Transverse colon (tissue), 4 donors: ENCODE measurements around the gene SNX33. TPM values are rescaled to one million over a fixed set of nuclear protein-coding genes. Genes with fewer than 3 reads are reported as not detected.
"Not testable (repeated sequence)": the region's sequence is repeated elsewhere in the genome, so short reads cannot be mapped to it uniquely, and the experiment has no call there.

ENCODE experiments used
- DNase-seq: peaks from one replicate; pipeline ENCODE4 v3.0.0-alpha.2; 2019
- H3K27ac ChIP-seq, 4 donors: fragments of 200-600 bp; sonication (generic); 2 replicates each; pipeline ENCODE4 v1.5.1; 2016 to 2018; ENCODE audit warnings: inconsistent platforms in 4 of 4
- H3K27me3 ChIP-seq: fragments of 200-600 bp; sonication (generic); 2 replicates; pipeline ENCODE4 v1.5.1; 2017; ENCODE audit warnings: inconsistent platforms
- H3K36me3 ChIP-seq, 4 donors: fragments of 200-600 bp; sonication (generic); 2 replicates each; pipeline ENCODE4 v1.5.1; 2017 to 2019; ENCODE audit warnings: inconsistent platforms in 4 of 4
- H3K4me1 ChIP-seq, 4 donors: fragments of 200-600 bp; sonication (generic); 2 replicates each; pipeline ENCODE4 v1.5.1; 2017 to 2020; ENCODE audit warnings: inconsistent platforms in 4 of 4
- H3K4me3 ChIP-seq, 4 donors: fragments of 200-600 bp; sonication (generic); 1 replicate in 1 of 4; 2 replicates in 3 of 4; pipeline versions ENCODE4 v1.5.1 to v1.6.1; 2017 to 2019; ENCODE audit warnings: inconsistent platforms in 4 of 4
- H3K9me3 ChIP-seq, 2 donors: fragments of 200-600 bp; sonication (generic); 2 replicates each; pipeline ENCODE4 v1.5.1; 2017 to 2019; ENCODE audit warnings: inconsistent platforms in 2 of 2
- CTCF ChIP-seq, 5 experiments: fragments of 200-600 bp in 3 of 5; fragments of 450-650 bp in 2 of 5; sonication (generic) in 3 of 5; IDR thresholded peaks; 1 replicate in 2 of 5; 2 replicates in 3 of 5; pipeline ENCODE4 v1.5.1; 2016 to 2017; ENCODE audit warnings: antibody characterized with exemption in 5 of 5, inconsistent platforms in 3 of 5, mild to moderate bottlenecking in 2 of 5, moderate library complexity in 1 of 5
- EP300 ChIP-seq: sonication (generic); formaldehyde crosslinking; IDR thresholded peaks from one replicate; pipeline ENCODE4 v1.6.1; 2017; ENCODE audit warnings: antibody characterized with exemption, low read depth
- POLR2A ChIP-seq: fragments of 450-650 bp; IDR thresholded peaks from one replicate; pipeline ENCODE4 v1.6.1; 2016; ENCODE audit warnings: antibody characterized with exemption, mild to moderate bottlenecking, moderate library complexity
- POLR2AphosphoS5 ChIP-seq, 3 donors: sonication (generic); formaldehyde crosslinking; IDR thresholded peaks; one replicate each; pipeline ENCODE4 v1.6.1; 2016; ENCODE audit warnings: antibody characterized with exemption in 3 of 3
- WGBS, 2 donors: methylation state at CpG; one replicate each; pipeline ENCODE4 v1.1.5; 2018; ENCODE audit warnings: low coverage in 1 of 2; 5-methylcytosine and 5-hydroxymethylcytosine counted together
- in situ Hi-C, 4 donors: fragments of 200-750 bp; cut with MboI; loops; one replicate each; pipeline versions ENCODE4 v1.15.0 to v1.15.1; 2017; ENCODE audit warnings: low sequenced_read_pairs in 3 of 4, low pct_ligation_motif_present in 1 of 4, low pct_unique_long_range_greater_than_20kb in 1 of 4
- intact Hi-C: fragments of 100-400 bp; cut with DNase I; formaldehyde crosslinking; loops from one replicate; pipeline ENCODE4 v1.15.1; 2023; ENCODE audit warnings: low total_unique reads
- total RNA-seq, 4 donors: library from RNA; depleted of rRNA; stranded (reverse); fragments of >200 nt; gene quantifications; one replicate each; pipeline ENCODE4 v1.1.0, GENCODE V29; 2016

SNX33 gene
- total RNA-seq, 4 donors from 2014 or later = 26.5 to 52.0 (median 36.5) TPM

- DNase-seq = no peak
- no peak overlapping the region for H3K4me3 ChIP-seq
- intact Hi-C loops = no loop called here
- H3K27ac ChIP-seq = peak overlapping the region; percentile 84 to 94 (median 88)
- H3K27me3 ChIP-seq = no peaks in the 10 kb centered on the region
- peaks cover 51 to 67% (median 55%) of the 10 kb centered on the region in 4 donors for H3K4me1 ChIP-seq
- in situ Hi-C loops = no loop called here
- H3K36me3 ChIP-seq = no peaks in the 10 kb centered on the region
- TF ChIP-seq CTCF (IDR thresholded peaks at IDR 0.05) (no peak), POLR2A (no peak), POLR2AphosphoS5 (IDR thresholded peaks at IDR 0.05) (peak in 2 of 3 donors; percentile 6 to 32)
- H3K9me3 ChIP-seq = no peaks in the 10 kb centered on the region
- 63% methylated on average over 14 of the region's 14 CpGs; no CpG with 5 or more reads in 1 of the 2 donors for WGBS, 2 donors
Measured at GRCh38 chr15:75696311-75696720, 48.6 kb downstream of the SNX33 start.

GRCh38 chr15:75696854-75697259 lies 49.1 kb downstream of the SNX33 start:
- in situ Hi-C loops = no loop called here
- Histone ChIP-seq H3K27me3 (no peaks in the 10 kb centered on the region), H3K36me3 (no peaks in the 10 kb centered on the region), H3K27ac (peak overlapping the region; percentile 84 to 94 (median 88)), H3K4me3 (no peak overlapping the region), H3K9me3 (no peaks in the 10 kb centered on the region), H3K4me1 (peaks cover 54 to 71% (median 57%) of the 10 kb centered on the region in 4 donors)
- no peak for TF ChIP-seq POLR2AphosphoS5 (IDR thresholded peaks at IDR 0.05)
- TF ChIP-seq CTCF (IDR thresholded peaks at IDR 0.05) = no peak
- TF ChIP-seq POLR2A = no peak
- no peak for TF ChIP-seq EP300
- no peak for DNase-seq
- intact Hi-C loops = no loop called here
- WGBS, 2 donors = 72 to 80% methylated on average over 1 to 8 of the region's 11 CpGs

- peak overlapping the region; percentile 84 to 94 (median 88) for H3K27ac ChIP-seq
- peaks cover 56 to 78% (median 62%) of the 10 kb centered on the region in 4 donors for H3K4me1 ChIP-seq
- no peaks in the 10 kb centered on the region for H3K36me3 ChIP-seq
- DNase-seq = peak; percentile 35
- H3K27me3 ChIP-seq = no peaks in the 10 kb centered on the region
- intact Hi-C loops = no loop called here
- WGBS, 2 donors = 69% methylated on average over 7 of the region's 7 CpGs; no CpG with 5 or more reads in 1 of the 2 donors
- no peak overlapping the region for H3K4me3 ChIP-seq
- in situ Hi-C loops = no loop called here
- no peaks in the 10 kb centered on the region for H3K9me3 ChIP-seq
- peak in 2 of 3 donors; percentile 32 to 48 for TF ChIP-seq POLR2AphosphoS5 (IDR thresholded peaks at IDR 0.05)
- peak; percentile 86 for TF ChIP-seq EP300
- no peak for TF ChIP-seq CTCF (IDR thresholded peaks at IDR 0.05)
Measured at GRCh38 chr15:75697523-75697922, 49.8 kb downstream of the SNX33 start.

GRCh38 chr15:75697974-75698747 lies 50.4 kb downstream of the SNX33 start:
- intact Hi-C loops, DNase-seq, H3K4me3 ChIP-seq, H3K9me3 ChIP-seq, H3K36me3 ChIP-seq, H3K27me3 ChIP-seq, in situ Hi-C loops: not testable (repeated sequence)
- 83% methylated on average over 21 of the region's 21 CpGs; no CpG with 5 or more reads in 1 of the 2 donors for WGBS, 2 donors
- H3K27ac ChIP-seq = peak overlapping the region; percentile 84 to 94 (median 88)
- H3K4me1 ChIP-seq = peaks cover 56 to 78% (median 62%) of the 10 kb centered on the region in 4 donors

GRCh38 chr15:75699517-75699916 lies 51.8 kb downstream of the SNX33 start:
- H3K9me3 ChIP-seq, intact Hi-C loops, H3K27me3 ChIP-seq, in situ Hi-C loops, H3K36me3 ChIP-seq, H3K4me3 ChIP-seq, DNase-seq: not testable (repeated sequence)
- H3K4me1 ChIP-seq = peaks cover 47 to 69% (median 53%) of the 10 kb centered on the region in 4 donors
- H3K27ac ChIP-seq = peak overlapping the region; percentile 84 to 94 (median 88)
- WGBS, 2 donors = 90% methylated on average over 7 of the region's 7 CpGs; no CpG with 5 or more reads in 1 of the 2 donors

DNA sequence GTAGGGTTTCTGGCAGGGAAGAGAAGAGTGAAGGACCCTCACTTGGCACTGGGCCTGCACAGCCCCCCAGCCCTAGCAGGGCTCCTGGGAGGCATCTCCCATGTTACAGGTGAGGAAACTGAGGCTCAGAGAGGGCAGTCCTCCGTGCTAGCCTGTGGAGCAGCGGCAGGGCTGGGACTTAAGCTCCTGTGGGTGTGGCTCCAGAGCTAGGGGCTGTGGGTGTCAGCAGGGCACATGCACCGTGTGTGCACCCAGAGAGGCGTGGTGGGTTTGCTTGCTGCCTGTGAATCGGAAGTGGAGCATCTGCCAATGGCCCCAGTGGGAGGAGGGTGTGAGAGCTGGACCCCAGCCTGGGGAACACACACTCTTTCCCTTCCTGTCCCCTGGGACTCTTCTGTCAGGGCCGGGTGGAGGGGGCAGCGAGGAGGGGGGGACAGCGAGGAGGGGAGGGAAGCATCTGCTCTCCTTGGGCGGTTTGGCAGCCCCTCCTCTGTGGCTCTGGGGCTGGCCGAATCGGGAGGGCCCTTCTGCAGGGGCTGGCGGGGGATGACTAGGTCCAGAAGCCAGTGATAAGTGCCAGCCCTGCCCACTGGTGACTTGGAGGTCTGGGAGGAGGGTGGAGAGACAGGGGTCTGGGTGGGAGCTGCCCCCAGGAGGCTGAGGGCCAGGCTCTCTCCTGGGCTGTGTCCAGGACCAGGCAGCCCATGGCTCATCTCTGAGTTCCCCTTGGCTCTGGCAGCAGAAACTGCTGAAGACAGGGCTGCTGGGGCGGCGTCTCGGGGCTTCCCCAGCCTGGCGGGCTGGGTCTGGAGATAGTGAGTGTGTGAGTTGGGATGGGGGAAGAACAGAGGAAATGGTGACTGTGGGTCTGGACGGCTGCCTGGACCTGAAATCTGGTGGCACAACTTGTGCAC lies 52.5 kb downstream of the SNX33 start:
- Histone ChIP-seq H3K4me1 (peaks cover 47 to 69% (median 53%) of the 10 kb centered on the region in 4 donors), H3K27ac (peak overlapping the region; percentile 84 to 94 (median 88))
- H3K4me3 ChIP-seq, DNase-seq, H3K9me3 ChIP-seq, H3K36me3 ChIP-seq, in situ Hi-C loops, H3K27me3 ChIP-seq, intact Hi-C loops: not testable (repeated sequence)
- 25% methylated on average over 9 of the region's 17 CpGs; no CpG with 5 or more reads in 1 of the 2 donors for WGBS, 2 donors
